C4-2B (cell line): ENCODE measurements around the gene CACNB4.

Source experiments
- CTCF ChIP-seq: fragments of 450-650 bp; conservative IDR thresholded peaks from 2 replicates; pipeline ENCODE4 v1.5.1; 2017; ENCODE audit warnings: mild to moderate bottlenecking
- ZFX ChIP-seq: fragments of 450-650 bp; IDR thresholded peaks from 2 replicates; pipeline ENCODE4 v1.6.1; 2017

GRCh38 chr2:151793123-151793522 is 305.7 kb downstream of the CACNB4 start:
- TF ChIP-seq CTCF = no peak
- no peak for TF ChIP-seq ZFX
